ENCODE data around the gene HMGXB3.
"Not testable (repeated sequence)": the region's sequence is repeated elsewhere in the genome, so short reads cannot be mapped to it uniquely, and the experiment has no call there.

The HMGXB3 gene

GRCh38 chr5:150023136-150023535 lies 22.6 kb downstream of the HMGXB3 start:
- peak overlapping the region; percentile 95 for H3K27ac ChIP-seq
- POLR2A ChIA-PET (ENCODE audit: low non-redundant PET), result no interaction called here
- no peak for DNase-seq (ENCODE audit: low spot score)
- CTCF ChIA-PET, result interaction anchor here (0.6 to 1.2 kb wide), 3 partner anchors 18 to 29 kb away, joined by 3 to 4 read pairs (median 4); partner anchors contain the start of genes HMGXB3 and TIGD6
- no peak for TF ChIP-seq CTCF (conservative IDR thresholded peaks at IDR 0.05; ENCODE audit: low read depth)

GRCh38 chr5:150024346-150024984 lies 23.9 kb downstream of the HMGXB3 start:
- ChIA-PET POLR2A (ENCODE audit: low non-redundant PET) (no interaction called here), CTCF (interaction anchor here (0.6 kb wide), 2 partner anchors 86 to 1715 kb away, joined by 3 to 4 read pairs; no protein-coding TSS in a partner anchor)
- H3K27ac ChIP-seq, result no peak overlapping the region
- no peak for DNase-seq (ENCODE audit: low spot score)
- TF ChIP-seq CTCF (conservative IDR thresholded peaks at IDR 0.05; ENCODE audit: low read depth), result no peak

GRCh38 chr5:150026682-150027172 lies 26.2 kb downstream of the HMGXB3 start:
- no peak for TF ChIP-seq CTCF (conservative IDR thresholded peaks at IDR 0.05; ENCODE audit: low read depth)
- H3K27ac ChIP-seq, result peak overlapping the region; percentile 1; the same call in 1 of the 2 replicates
- ChIA-PET CTCF (interaction anchor here (0.6 to 1.2 kb wide), 2 partner anchors 9 to 96 kb away, joined by 3 to 5 read pairs; no protein-coding TSS in a partner anchor), POLR2A (ENCODE audit: low non-redundant PET) (no interaction called here)
- DNase-seq (ENCODE audit: low spot score), result no peak

- H3K27ac ChIP-seq; POLR2A ChIA-PET (ENCODE audit: low non-redundant PET); DNase-seq (ENCODE audit: low spot score): not testable (repeated sequence)
- CTCF ChIA-PET, result interaction anchor here (0.7 to 1.2 kb wide), 2 partner anchors 10 to 58 kb away, joined by 3 to 5 read pairs; no protein-coding TSS in a partner anchor
These were observed 27.5 kb downstream of the HMGXB3 start for GRCh38 chr5:150028047-150028446.

GRCh38 chr5:150033334-150033733 lies 32.8 kb downstream of the HMGXB3 start:
- ChIA-PET CTCF (interaction anchor here (1.3 kb wide), 1 partner anchor 24 kb away, joined by 5 read pairs; no protein-coding TSS in a partner anchor), POLR2A (ENCODE audit: low non-redundant PET) (interaction anchor here (0.5 kb wide), 1 partner anchor 186 kb away, joined by 4 read pairs; no protein-coding TSS in a partner anchor)
- no peak for DNase-seq (ENCODE audit: low spot score)
- H3K27ac ChIP-seq, result no peak overlapping the region
- TF ChIP-seq CTCF (conservative IDR thresholded peaks at IDR 0.05; ENCODE audit: low read depth), result no peak

- DNase-seq (ENCODE audit: low spot score), result no peak
- ChIA-PET CTCF (interaction anchor here (0.6 to 1.3 kb wide), 4 partner anchors 9 to 465 kb away, joined by 3 to 5 read pairs (median 4); no protein-coding TSS in a partner anchor), POLR2A (ENCODE audit: low non-redundant PET) (no interaction called here)
- no peak for TF ChIP-seq CTCF (conservative IDR thresholded peaks at IDR 0.05; ENCODE audit: low read depth)
- no peak overlapping the region for H3K27ac ChIP-seq
These were observed 34.1 kb downstream of the HMGXB3 start for GRCh38 chr5:150034662-150035061.
